GM18870 (cell line): ENCODE measurements around the gene MTLN.
"Not testable (repeated sequence)": the region's sequence is repeated elsewhere in the genome, so short reads cannot be mapped to it uniquely, and the experiment has no call there.

Experiments
- ATAC-seq: cut with Tn5 transposase; IDR thresholded peaks from one replicate; pipeline ENCODE4 v1.9.1; 2021; ENCODE audit warnings: moderate library complexity; ENCODE audit not compliant: unreplicated experiment

The MTLN gene

DNA sequence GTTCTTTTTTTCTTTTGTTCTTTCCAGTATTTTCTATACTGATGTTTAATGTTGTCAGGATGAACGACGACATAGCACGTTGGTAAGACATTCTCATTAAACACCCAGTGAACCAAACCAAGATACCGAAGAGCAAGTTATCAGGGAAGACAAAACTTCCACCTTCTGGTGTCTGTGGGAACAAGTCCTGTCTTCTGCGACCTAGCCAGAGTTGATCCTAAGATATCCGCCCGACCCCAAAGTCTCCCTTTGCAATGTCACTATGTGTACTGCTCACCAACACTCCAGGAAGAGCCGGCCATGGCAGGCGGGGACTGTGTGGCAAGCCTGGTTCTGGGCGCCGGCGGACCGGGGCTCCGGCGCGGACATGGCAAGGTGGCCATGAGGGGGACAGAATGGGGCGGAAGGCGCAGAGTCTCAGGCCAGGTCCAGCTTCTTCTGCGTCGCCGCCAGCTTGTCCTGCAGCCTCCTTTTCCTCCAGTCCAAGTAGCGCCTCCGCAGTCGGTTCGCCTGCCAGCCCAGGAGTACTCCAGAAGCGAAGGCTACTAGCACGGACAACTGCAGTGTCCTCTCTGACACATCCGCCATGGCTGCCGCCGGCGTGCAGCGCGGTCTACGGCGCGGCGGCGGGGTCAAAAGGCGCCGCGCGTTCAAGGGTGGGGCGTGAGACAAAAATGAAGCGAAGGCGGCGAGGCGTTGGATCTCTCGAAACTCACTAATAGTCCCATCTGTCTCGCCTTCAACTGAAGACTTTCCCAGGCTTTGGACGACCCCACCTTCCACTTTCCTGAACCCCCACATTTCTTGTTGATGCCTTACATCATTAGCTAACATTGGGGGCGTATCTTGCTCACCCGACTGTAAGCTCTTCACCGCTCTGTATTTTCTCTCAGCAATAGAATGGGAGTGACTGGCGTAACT lies at the start of gene MTLN:
TSS of gene MTLN (minus strand) at position 610 of the 921 bp plus-strand sequence. CDS start at position 588, 22 bp downstream.
- ATAC-seq, result peak; percentile 76

DNA sequence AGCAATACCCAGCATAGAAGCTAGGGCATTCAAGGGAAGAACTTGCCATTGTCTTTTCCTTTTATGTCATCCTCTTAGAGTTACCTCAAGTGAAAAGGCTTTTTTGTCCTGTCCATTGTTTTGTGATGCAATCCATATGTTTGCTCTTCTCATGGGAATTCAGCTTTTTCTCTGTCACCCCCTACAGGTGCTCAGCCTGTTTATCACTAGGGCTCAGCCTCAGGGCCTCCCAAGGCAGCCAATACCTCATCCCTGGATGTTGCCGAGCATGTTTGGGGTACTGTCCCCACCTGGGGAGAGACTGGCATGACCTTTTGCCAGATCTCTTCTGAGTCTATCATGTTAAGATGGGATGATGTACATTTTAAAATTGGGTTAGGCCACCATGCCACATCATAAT lies 49.6 kb upstream of the MTLN start:
- ATAC-seq, result not testable (repeated sequence)

DNA sequence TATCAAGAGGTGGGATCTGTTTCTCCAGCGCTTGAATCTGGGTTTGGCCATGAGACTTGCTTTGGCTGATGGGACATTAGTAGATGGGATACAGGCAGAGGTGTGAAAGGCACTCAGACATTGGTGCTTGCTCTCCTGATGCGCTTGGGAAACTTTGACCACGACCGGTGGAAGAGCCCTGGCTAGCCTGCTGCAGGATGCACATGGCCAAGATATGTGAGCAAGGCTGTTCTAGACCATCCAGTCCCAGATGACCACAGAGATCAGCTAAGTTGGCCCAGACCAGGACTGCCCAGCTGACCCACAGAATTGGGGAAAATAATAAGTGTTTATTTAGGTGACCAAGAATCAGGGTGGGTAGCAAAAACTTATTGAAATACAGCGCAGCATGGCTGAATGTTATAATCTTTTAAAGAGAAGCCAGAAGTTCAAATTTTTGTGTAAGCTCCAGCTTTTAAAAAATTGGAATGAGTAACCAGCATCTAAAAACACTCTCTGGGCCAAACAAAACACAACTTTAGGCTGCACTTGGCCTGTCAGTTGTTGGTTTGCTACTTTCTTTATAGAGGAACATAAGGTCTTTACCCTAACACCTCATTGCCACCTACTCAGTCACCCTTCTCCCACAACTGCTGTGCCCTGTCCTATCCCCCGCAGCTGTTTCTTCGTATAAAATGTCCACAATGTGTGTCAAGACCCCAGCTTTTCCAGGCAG lies 35.9 kb upstream of the MTLN start:
- ATAC-seq, result not testable (repeated sequence)

GRCh38 chr2:110245488-110246435 lies 33.4 kb upstream of the MTLN start:
- ATAC-seq, result not testable (repeated sequence)

- ATAC-seq, result not testable (repeated sequence)
Measured at GRCh38 chr2:110243283-110243682, 30.9 kb upstream of the MTLN start.

DNA sequence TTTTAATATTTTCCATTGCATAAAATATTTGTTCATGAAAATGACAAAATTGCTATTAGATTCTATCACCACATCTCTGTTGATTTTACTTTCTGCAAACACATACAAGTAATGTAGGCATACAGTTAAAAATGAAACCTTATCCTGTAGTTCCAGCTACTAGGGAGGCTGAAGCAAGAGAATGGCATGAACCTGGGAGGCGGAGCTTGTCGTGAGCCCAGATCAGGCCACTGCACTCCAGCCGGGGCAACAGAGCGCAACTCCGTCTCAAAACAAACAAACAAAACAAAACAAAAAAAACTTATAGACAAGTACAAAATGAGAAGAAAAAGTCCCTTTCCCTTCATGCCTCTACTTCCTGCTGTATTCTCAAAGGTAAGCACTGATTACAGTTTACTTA lies 22.2 kb upstream of the MTLN start:
- not testable (repeated sequence) for ATAC-seq

GRCh38 chr2:110229886-110230285 lies 17.5 kb upstream of the MTLN start:
- not testable (repeated sequence) for ATAC-seq

DNA sequence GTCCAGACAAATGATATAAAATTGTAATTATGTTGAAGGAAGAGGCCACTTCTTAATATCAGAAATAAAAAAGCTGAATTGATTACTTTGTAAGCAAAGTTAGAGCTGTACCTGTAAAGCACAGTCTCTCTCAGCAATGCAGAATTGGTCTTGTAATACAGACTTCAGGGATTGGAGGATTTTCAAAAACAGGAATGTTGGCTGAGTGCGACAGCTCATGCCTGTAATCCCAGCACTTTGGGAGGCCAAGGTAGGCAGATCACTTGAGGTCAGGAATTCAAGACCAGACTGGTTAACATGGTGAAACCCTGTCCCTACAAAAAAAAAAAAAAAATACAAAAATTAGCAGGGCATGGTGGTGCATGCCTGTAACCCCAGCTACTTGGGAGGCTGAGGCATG lies 10.3 kb upstream of the MTLN start:
- ATAC-seq, result not testable (repeated sequence)

DNA sequence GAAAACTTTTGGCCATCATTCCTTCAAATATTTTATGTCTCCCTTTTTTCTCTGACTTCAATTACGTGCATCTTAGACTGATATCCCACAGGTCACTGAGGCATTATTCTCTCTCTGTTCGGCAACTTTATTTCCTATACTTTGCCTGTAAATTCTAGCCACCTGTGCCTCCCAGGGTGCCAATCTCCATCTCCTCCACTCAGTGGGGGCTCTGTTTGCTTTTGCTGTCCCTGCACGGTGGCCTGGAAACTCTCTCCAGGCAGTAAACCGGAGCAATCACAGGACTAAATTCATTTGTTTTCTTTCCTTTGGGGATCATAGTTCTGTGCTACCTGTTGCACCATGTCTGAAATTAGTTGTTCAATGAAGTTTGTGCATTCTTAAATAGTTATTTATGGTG lies 9.6 kb upstream of the MTLN start:
- no peak for ATAC-seq

DNA sequence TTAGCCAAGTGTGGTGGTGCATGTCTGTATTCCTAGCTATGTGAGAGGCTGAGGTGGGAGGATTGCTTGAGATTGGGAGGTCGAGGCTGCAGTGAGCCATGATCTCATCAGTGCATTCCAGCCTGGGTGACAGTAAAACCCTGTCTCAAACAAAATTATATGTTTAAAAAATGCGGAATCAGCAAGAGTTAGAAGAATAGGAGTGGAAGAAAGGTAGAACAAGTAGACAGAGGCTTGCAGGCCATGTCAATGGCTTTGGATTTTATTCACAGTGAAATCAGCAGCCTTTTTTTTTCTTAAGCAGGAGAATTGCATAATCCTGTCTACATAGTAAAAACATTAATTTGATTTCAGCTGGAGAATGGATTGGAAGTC lies 7.8 kb upstream of the MTLN start:
- no peak for ATAC-seq

GRCh38 chr2:110219496-110220189 lies 7.3 kb upstream of the MTLN start:
- no peak for ATAC-seq

DNA sequence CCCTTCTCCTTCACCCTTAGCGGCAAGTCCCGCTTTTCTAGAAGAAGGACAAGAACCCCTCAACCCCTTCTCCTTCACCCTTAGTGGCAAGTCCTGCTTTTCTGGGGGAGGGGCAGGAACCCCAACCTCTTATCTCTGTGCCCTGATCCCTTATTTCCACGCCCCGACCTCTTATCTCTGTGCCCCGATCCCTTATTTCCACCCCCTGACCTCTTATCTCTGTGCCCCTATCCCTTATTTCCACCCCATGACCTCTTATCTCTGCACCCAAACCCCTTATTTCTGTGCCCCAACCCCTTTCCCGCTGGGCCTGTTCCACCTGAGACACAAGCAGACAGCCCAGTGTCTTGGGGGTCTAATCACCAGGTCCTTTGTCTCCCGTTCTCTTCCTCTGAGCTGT lies 6.5 kb upstream of the MTLN start:
- ATAC-seq, result not testable (repeated sequence)

DNA sequence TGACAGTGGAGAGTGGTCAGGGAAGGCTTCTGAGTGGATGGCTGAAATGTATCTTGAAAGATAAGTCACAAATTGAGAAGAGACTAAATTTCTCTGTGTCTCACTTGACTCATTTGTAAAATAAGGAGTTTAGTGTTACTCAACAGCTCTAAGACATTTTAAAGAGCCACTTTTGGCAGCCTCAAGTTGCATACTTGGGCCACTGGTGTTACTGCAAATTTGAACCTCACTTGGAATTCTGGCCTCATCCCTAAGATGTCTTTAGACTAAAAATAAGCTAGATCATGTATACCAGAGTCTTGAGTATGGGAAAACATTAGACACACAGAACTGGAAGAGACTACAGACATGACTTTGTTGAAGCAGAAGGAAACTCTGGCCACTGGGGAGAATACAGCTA lies 4.5 kb upstream of the MTLN start:
- no peak for ATAC-seq

- ATAC-seq, result no peak
Measured at GRCh38 chr2:110216199-110216598, 3.9 kb upstream of the MTLN start.

DNA sequence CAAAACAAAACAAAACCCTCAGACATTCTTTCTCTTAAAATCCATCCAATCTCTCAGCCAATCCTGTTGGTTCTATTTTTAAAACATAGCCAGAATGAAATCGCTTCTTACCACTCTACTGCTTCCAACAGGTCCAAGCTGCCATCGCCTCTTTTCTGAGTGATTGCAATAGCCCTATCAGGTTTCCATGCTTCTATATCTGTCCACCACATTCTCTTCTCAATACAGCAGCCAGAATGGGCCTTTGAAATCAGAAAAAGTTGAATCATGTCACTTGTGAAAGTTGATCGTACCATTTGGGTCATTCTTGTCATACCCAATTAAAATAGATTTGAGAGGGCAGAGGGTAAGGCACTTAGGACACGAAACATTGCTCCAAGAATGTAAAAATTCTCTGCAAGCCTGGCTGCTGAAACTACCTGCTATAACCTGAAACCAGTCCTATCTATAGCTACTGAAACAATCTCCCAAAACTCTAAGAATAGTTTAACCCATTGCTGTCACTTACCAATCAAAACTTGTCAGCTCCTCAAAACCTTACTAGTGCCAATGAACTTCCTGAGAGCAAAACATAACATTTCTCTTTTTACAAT lies 3.3 kb upstream of the MTLN start:
- no peak for ATAC-seq

DNA sequence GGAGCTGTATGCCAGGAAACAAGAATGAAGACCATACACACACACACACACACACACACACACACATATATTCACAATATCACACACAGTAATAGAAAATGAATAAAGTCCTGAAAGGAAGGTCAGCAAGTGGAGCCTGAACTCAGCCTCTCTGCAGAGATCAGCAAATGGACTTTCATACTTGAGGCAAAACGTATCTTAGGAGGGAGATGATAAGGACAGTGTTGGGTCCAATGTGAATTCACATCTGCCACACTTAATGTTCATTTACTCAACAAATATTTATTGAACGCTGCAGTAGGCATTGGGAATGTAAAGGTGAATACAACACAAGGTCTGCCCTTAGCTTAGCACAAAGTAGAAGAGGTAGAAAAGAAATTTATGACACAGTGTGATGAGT lies 2.7 kb upstream of the MTLN start:
- no peak for ATAC-seq

DNA sequence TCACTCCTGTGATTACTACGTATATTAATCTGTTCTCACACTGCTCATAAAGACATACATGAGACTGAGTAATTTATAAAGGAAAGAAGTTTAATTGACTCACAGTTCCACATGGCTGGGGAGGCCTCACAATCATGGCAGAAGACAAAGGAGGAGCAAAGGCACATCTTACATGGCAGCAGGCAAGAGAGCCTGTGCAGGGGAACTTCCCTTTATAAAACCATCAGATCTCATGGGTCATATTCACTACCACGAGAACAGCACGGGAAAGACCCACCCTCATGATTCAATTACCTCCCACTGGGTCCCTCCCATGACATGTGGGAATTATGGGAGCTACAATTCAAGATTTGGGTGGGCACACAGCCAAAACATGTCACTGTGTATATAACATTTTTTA lies 1.2 kb upstream of the MTLN start:
- not testable (repeated sequence) for ATAC-seq

DNA sequence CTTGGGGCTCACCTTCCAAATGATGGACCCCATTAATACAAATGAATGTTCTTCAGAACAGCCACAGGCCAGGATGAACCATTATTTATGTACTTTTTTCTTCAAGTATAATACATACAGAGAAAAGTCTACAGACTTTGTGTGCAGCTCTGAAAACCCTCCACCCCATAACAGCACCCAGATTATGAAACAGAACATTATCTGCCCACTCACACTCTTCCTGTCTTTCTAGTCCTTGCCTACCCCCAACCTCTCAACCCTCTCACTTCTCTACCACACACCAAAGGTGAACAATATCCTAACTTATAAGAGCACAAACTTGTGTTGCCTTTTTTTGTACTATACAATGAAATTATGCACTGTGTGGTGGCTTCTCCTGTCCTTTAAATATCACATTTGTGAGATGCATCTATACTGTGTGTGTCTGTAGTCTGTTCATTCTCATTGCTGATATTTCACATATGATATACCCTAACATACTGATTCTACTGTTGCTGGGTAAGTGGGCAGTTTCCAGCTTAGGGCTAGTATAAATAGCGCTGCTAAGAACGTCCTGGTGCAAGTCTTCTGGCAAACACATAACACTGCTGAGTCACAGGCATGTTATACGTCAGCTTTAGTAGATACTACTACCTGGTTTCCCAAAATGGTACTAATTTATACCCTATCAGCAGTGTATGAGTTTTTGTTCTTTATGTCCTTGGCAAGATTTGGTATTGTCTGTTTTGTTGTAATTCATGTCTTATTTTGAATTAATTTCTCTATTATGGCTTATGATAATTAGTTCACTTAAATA lies 6.5 kb downstream of the MTLN start:
- no peak for ATAC-seq
